ENCODE data around the gene CD86. TPM values are rescaled to one million over a fixed set of nuclear protein-coding genes. Genes with fewer than 3 reads are reported as not detected.

Gene CD86, protein sequence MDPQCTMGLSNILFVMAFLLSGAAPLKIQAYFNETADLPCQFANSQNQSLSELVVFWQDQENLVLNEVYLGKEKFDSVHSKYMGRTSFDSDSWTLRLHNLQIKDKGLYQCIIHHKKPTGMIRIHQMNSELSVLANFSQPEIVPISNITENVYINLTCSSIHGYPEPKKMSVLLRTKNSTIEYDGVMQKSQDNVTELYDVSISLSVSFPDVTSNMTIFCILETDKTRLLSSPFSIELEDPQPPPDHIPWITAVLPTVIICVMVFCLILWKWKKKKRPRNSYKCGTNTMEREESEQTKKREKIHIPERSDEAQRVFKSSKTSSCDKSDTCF
- total RNA-seq (2022; extraction: Qiagen RNA extraction): not detected in 5 replicates

DNA sequence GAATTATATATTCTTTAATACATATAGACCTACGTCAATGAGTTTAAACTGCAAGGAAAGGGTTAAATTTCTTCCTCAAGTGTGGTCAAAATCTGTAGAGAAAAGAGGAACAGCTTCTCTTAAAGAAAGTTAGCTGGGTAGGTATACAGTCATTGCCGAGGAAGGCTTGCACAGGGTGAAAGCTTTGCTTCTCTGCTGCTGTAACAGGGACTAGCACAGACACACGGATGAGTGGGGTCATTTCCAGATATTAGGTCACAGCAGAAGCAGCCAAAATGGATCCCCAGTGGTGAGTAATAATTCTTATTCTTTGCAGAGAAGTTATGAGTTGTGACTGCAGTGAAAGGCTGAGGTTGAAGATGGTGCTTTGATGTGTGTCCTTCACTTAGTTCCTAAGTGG, at the start of gene CD86:
Gene CD86, plus strand, starts transcription at position 148 of the 400 bp plus-strand sequence. Its CDS starts 128 bp downstream, at position 276.

DNA sequence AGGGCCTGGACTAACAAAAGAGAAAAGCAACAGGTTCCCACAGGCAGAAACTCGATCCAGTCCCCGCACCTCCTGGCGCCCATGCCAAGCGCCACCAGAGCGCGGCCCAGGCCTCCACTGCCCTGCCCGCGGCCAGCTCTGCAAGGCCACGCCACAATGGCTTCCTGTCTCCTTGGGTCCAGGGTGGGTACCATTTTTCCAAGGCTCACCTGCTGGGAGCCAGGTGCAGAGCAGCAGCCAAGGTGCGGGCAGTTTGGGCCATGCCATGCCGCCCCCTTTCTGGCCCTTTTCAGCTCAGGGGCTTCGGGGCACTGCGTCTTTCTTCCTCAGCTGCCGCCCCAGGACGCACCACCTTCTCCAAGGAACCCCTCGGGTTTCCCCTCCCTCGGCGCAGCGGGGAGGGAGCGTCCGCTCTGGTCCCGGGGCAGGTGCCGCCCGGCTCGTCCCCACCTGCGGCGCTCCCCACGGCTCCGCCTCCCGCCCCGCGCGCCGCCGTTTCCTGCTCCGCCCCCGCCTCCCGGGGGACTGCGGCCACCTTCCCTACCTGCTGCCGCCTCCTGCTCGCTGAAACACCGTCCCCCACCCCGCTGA, 33.3 kb upstream of the CD86 start, which contains the start of gene ILDR1:
Gene ILDR1, minus strand, starts transcription at position 437 of the 591 bp plus-strand sequence. Its CDS starts 170 bp downstream, at position 267.

Other genes with a start within 250 kb of the CD86 start
- gene IQCB1, start 220.3 kb upstream of the CD86 start, total RNA-seq (2022; extraction: Qiagen RNA extraction): 9.9 to 11.0 TPM (median 10.1 TPM) in 5 replicates
- gene EAF2, start 220.2 kb upstream of the CD86 start, total RNA-seq (2022; extraction: Qiagen RNA extraction): 1.5 to 2.7 TPM (median 2.2 TPM) in 5 replicates
- gene SLC15A2, start 161.0 kb upstream of the CD86 start, total RNA-seq (2022; extraction: Qiagen RNA extraction): 0.10 to 0.34 TPM (median 0.20 TPM) in 4 of 5 replicates, not detected in the other
- gene ILDR1, start 33.1 kb upstream of the CD86 start, total RNA-seq (2022; extraction: Qiagen RNA extraction): not detected in 5 replicates
- not detected in 5 replicates for gene CASR, start 128.3 kb downstream of the CD86 start, total RNA-seq (2022; extraction: Qiagen RNA extraction)

Measured in A549 treated with Mapracorat at 1 μM for 4 hours (cell line).